AG09319 (cell line): ENCODE data around the gene ANP32A.

ENCODE experiments used
- DNase-seq: peaks from one replicate; pipeline ENCODE4 v3.0.0-alpha.2; 2010; ENCODE audit warnings: low read depth; ENCODE audit errors: extremely low read depth
- TF ChIP-seq, protein P1 (sequence below): IDR thresholded peaks from 2 replicates; pipeline ENCODE4 v1.5.1; 2011; ENCODE audit warnings: low read depth, mild to moderate bottlenecking, inconsistent platforms, low read length, moderate library complexity

Gene ANP32A

DNA sequence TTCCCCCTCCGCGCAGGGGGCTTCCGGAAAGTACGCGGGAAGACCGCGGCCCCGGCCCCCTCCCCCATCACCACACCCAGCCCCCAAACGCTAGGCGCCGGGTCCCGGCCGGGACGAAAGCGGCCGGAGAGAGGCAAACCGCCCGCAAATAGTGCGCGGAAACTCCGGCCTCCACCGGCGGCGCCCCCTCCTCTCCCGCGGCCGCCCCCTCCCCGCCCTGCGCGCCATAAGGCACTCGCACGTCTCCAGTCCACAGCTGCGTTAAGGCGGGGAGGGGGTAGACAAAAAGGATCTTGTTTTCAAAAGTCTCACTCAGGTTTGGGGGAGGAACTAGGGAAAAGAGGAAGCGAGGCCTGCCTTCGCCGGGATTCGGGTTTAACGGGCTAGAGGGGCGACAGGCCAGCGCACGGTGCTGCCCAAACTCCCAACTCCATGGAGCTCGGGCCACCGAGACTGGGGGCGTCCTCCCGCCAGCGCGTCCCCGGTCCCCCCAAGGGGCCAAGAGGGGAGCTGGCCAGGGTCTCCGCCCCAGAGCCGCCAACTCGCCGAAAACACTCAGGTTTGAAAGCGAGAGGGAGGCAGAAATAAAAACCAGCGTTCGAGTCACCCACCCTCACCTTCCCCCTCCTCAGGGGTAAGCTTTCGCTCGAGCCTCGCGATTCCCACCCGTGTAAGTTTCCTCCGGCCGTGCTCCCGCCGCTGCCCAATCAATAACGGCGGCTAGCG lies 1.8 kb downstream of the ANP32A start:
- no peak for DNase-seq
- TF ChIP-seq, protein P1, sequence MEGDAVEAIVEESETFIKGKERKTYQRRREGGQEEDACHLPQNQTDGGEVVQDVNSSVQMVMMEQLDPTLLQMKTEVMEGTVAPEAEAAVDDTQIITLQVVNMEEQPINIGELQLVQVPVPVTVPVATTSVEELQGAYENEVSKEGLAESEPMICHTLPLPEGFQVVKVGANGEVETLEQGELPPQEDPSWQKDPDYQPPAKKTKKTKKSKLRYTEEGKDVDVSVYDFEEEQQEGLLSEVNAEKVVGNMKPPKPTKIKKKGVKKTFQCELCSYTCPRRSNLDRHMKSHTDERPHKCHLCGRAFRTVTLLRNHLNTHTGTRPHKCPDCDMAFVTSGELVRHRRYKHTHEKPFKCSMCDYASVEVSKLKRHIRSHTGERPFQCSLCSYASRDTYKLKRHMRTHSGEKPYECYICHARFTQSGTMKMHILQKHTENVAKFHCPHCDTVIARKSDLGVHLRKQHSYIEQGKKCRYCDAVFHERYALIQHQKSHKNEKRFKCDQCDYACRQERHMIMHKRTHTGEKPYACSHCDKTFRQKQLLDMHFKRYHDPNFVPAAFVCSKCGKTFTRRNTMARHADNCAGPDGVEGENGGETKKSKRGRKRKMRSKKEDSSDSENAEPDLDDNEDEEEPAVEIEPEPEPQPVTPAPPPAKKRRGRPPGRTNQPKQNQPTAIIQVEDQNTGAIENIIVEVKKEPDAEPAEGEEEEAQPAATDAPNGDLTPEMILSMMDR, result no peak

DNA sequence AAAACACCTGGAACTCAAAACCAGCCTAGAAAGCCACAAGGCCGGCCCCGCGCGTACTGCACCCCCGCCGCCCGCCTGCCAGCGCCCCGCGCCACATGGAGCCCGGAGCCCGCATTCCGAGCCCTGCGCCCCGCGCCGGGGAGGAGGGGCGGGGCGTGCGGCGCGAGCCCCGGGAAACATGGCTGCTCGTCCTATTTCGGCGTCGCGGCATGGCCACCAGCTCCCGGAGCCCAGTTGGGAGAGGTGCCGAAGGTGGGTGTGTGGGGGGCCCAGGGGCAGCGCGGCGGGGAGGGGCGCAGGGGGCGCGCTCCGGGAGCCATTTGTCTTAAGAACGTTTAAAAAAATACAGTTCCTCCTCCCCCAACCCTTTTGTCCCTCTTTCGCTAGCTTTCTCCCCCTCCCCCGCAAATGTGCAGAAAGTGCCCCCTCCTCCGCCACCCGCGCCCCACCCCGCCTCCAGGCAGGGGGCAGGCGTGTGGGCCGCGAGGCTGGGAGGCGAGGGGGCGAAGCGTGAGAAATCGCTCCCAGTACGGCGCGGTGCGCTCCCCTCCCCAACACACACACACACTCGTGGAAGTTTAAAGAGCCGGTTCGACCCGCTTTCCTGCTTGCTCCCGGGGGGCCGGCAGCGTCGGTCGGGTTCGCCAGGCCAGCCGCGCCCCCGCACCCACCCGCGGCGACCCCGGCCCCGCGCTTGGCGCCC lies 2.5 kb downstream of the ANP32A start:
- DNase-seq, result no peak
- TF ChIP-seq, protein P1, result no peak

DNA sequence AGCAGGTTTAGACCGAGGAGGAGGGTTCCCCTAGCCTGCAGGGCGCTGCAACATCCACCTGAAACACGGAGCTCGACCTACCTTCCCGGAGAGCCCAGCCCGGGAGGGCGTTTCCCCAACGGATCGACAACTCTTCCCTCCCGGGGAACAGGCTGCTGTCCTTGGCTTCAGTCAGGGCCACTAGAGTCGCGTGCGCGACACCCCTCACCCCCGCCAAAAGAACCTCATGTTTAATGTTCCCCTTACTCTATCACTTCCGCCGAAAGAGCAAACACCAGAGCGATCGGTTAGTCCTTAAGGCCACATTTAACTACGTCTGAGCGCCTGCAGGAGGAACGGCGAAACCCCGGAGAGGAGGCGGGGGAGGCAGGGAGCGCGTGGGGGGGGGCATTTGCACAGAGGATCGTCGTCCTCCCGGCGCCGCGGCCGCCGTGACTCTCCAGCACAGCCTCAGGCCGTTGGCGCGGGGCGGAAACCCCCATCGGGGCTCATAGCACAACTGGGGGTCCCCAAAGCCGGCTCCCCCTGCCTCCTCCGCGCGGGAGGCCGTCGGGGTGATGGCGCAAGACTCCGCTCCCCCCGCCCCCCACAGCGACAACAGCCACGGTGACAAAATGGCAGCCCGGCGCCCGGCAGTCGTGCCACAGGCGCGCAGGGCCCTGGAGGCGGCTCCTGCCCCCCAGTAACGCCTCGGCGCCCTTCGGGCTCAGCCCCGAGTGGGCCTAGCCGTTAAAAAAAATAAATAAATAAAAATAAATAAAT lies 3.2 kb downstream of the ANP32A start:
- no peak for DNase-seq
- TF ChIP-seq, protein P1, result no peak

DNA sequence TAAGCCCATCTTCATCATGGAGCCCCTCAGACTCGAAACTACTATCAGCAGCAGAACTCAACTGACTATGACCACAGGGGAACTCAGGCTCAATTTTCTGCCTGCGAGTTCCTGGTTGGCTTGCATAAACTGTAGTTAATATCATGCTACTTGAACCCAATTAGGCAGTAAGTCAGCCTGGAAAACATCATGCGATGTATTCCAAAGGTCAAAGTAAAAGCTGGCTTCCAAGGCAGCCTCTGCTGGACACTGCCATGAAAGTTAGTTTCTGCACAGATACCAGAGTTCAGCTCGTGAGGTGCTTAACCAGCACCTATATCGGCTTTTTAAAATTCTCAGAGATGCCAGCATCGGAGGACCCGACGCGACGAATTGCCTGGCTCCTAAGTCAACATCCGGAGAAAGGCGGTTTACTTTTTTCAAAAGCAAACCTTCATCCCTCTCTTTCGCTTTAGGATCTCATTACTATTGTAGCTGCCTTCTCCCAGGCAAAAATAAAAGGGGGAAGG lies 3.8 kb downstream of the ANP32A start:
- no peak for DNase-seq
- TF ChIP-seq, protein P1, result no peak

DNA sequence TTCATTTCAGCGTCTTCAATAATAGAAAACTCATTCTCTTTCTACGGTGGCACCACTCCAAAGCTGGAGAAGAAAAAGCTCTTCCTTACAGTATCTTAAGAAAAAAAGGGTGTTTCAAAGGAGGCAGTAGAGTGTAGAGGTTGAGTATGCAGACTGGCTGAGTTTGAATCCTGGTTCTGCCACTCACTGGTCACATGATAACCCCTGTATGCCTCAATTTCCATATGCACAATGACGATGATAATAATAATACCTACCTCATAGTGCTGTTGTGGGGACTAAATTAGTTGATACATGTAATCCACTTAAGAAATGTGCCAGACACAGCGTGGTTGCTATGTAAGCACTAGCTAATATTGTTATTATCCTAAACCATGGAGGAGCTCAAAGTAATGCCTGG lies 4.5 kb downstream of the ANP32A start:
- TF ChIP-seq, protein P1, result no peak
- no peak for DNase-seq

DNA sequence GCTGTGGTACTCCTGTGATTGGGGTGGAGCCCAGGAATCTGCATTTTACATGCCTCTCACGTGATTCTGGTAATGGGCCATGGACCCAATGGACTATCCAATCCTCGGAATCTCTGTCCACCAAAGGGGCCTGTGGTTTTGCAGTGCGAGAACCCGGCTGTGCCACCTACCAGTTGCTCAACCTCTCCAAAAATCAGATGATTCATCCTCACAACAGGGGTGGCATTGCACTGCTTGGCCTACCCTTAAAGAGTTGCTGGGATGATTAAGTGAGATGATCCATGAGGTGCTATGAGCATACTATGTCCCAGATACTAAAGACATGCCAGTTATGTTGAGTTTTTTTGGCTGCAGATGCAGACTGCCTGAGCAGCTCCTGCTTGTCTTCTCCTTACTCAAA lies 5.1 kb downstream of the ANP32A start:
- TF ChIP-seq, protein P1, result no peak
- DNase-seq, result no peak
